ENCODE data around the gene PEX12. TPM values are rescaled to one million over a fixed set of nuclear protein-coding genes. Genes with fewer than 3 reads are reported as not detected.

PEX12 gene
- total RNA-seq, 2 donors from 2014 or later, result 3.0 to 3.4 TPM

DNA sequence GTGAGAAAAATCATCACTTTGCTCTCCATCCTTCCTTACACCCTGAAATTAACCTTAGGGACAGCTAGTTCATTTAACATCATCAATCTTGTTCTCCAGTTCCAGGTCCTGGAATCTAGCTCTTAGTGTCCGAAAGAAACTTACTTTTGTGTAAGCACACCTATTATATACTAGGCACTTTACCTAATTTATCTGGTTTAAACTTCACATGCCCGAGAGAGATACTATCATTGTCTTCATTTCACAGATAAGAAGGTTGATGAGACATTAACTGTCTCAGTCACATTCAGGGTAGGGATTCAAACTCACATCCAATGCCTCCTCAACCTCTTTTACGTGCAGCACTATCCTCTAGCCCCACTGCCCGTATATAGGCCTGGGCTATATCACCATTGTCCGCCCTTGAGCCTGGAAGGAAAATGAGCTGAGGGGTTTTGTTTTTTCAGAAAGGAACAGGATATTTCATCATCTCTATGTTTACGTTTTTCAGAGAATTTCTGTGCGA lies 8.2 kb upstream of the PEX12 start:
- no peak for TF ChIP-seq POLR2A (IDR thresholded peaks at IDR 0.05)
- TF ChIP-seq, protein P1, sequence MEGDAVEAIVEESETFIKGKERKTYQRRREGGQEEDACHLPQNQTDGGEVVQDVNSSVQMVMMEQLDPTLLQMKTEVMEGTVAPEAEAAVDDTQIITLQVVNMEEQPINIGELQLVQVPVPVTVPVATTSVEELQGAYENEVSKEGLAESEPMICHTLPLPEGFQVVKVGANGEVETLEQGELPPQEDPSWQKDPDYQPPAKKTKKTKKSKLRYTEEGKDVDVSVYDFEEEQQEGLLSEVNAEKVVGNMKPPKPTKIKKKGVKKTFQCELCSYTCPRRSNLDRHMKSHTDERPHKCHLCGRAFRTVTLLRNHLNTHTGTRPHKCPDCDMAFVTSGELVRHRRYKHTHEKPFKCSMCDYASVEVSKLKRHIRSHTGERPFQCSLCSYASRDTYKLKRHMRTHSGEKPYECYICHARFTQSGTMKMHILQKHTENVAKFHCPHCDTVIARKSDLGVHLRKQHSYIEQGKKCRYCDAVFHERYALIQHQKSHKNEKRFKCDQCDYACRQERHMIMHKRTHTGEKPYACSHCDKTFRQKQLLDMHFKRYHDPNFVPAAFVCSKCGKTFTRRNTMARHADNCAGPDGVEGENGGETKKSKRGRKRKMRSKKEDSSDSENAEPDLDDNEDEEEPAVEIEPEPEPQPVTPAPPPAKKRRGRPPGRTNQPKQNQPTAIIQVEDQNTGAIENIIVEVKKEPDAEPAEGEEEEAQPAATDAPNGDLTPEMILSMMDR (IDR thresholded peaks at IDR 0.05), result no peak
- Histone ChIP-seq H3K4me1 (peaks cover 18% of the 10 kb centered on the region), H3K27me3 (no peaks in the 10 kb centered on the region), H3K4me3 (peak overlapping the region in 1 of 2 donors; percentile 94), H3K9me3 (no peaks in the 10 kb centered on the region), H3K27ac (peak overlapping the region; percentile 70 to 94 (median 80)), H3K36me3 (replicated peaks in 1 of 2; ENCODE audit: insufficient read depth in 1 of 2, low read depth in 2 of 2) (no peaks in the 10 kb centered on the region)
- intact Hi-C loops (cut with DNase I), result no loop called here
- 24 to 29% methylated on average over 7 of the region's 7 CpGs for WGBS, 2 donors
- DNase-seq, result no peak
- ATAC-seq, result peak; percentile 10

GRCh38 chr17:35584061-35584460 lies 5.7 kb upstream of the PEX12 start:
- no peak for ATAC-seq
- H3K9me3 ChIP-seq, result no peaks in the 10 kb centered on the region
- H3K27me3 ChIP-seq, result no peaks in the 10 kb centered on the region
- intact Hi-C loops (cut with DNase I), result no loop called here
- H3K36me3 ChIP-seq (replicated peaks in 1 of 2; ENCODE audit: insufficient read depth in 1 of 2, low read depth in 2 of 2), result no peaks in the 10 kb centered on the region
- DNase-seq, result no peak
- WGBS, 2 donors, result 53 to 60% methylated on average over 1 of the region's 1 CpG
- no peak overlapping the region for H3K4me3 ChIP-seq
- H3K27ac ChIP-seq, result no peak overlapping the region
- TF ChIP-seq, protein P1 (IDR thresholded peaks at IDR 0.05), result no peak
- no peak for TF ChIP-seq POLR2A (IDR thresholded peaks at IDR 0.05)
- peaks cover 17% of the 10 kb centered on the region for H3K4me1 ChIP-seq

- WGBS, 2 donors, result 0 to 3% methylated on average over 10 to 11 of the region's 11 CpGs
- no peaks in the 10 kb centered on the region for H3K27me3 ChIP-seq
- ATAC-seq, result no peak
- H3K27ac ChIP-seq, result peak overlapping the region; percentile 76 to 91 (median 81)
- TF ChIP-seq, protein P1 (IDR thresholded peaks at IDR 0.05), result no peak
- TF ChIP-seq POLR2A (IDR thresholded peaks at IDR 0.05), result no peak
- peaks cover 22% of the 10 kb centered on the region for H3K4me1 ChIP-seq
- H3K9me3 ChIP-seq, result no peaks in the 10 kb centered on the region
- H3K4me3 ChIP-seq, result peak overlapping the region; percentile 39 to 63
- intact Hi-C loops (cut with DNase I), result no loop called here
- no peaks in the 10 kb centered on the region for H3K36me3 ChIP-seq (replicated peaks in 1 of 2; ENCODE audit: insufficient read depth in 1 of 2, low read depth in 2 of 2)
- no peak for DNase-seq
Observed at GRCh38 chr17:35578929-35579432, 610 bp upstream of the PEX12 start.

DNA sequence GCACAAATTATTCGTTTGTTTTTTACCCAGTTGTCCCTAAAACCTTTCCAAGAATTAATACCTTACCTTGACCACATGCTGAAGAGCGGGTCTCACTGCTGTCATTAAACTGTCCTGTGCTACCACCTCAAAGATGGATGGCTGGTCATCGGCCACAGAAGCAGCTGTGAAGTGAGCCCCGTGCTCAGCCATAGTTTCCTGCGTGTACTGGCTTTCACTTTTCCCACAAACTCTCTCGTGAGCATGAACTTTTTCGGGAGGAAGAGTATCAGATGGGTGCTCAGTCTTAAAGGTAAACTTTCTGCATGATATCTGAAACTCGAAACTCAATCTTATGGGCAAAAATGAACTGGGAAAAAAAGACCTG lies 558 bp downstream of the PEX12 start:
- peak overlapping the region; percentile 39 to 63 for H3K4me3 ChIP-seq
- peak in 3 of 4 donors; percentile 11 to 25 (median 19) for DNase-seq
- TF ChIP-seq, protein P1 (IDR thresholded peaks at IDR 0.05), result no peak
- TF ChIP-seq POLR2A (IDR thresholded peaks at IDR 0.05), result no peak
- peak; percentile 28 for ATAC-seq
- H3K27me3 ChIP-seq, result no peaks in the 10 kb centered on the region
- H3K36me3 ChIP-seq (replicated peaks in 1 of 2; ENCODE audit: insufficient read depth in 1 of 2, low read depth in 2 of 2), result no peaks in the 10 kb centered on the region
- peaks cover 22% of the 10 kb centered on the region for H3K4me1 ChIP-seq
- no peaks in the 10 kb centered on the region for H3K9me3 ChIP-seq
- peak overlapping the region; percentile 76 to 91 (median 81) for H3K27ac ChIP-seq
- WGBS, 2 donors, result 2 to 3% methylated on average over 8 of the region's 8 CpGs
- intact Hi-C loops (cut with DNase I), result no loop called here

GRCh38 chr17:35575759-35576158 lies 2.6 kb downstream of the PEX12 start:
- H3K9me3 ChIP-seq, result no peaks in the 10 kb centered on the region
- no peak for ATAC-seq
- DNase-seq, result no peak
- H3K27ac ChIP-seq, result no peak overlapping the region
- TF ChIP-seq, protein P1 (IDR thresholded peaks at IDR 0.05), result no peak
- no peak for TF ChIP-seq POLR2A (IDR thresholded peaks at IDR 0.05)
- no peak overlapping the region for H3K4me3 ChIP-seq
- H3K27me3 ChIP-seq, result no peaks in the 10 kb centered on the region
- H3K4me1 ChIP-seq, result peaks cover 22% of the 10 kb centered on the region
- H3K36me3 ChIP-seq (replicated peaks in 1 of 2; ENCODE audit: insufficient read depth in 1 of 2, low read depth in 2 of 2), result no peaks in the 10 kb centered on the region
- intact Hi-C loops (cut with DNase I), result no loop called here
- 86 to 97% methylated on average over 3 of the region's 3 CpGs for WGBS, 2 donors

All from body of pancreas (tissue), 4 donors.